HG03060 (cell line): ENCODE measurements around the gene HOXD4.

Source experiments
- ATAC-seq: cut with Tn5 transposase; IDR thresholded peaks from one replicate; pipeline ENCODE4 v1.9.1; 2021; ENCODE audit warnings: low read depth, moderate number of reproducible peaks; ENCODE audit not compliant: unreplicated experiment

The HOXD4 gene

GRCh38 chr2:176187200-176187898 lies 36.0 kb downstream of the HOXD4 start:
- ATAC-seq = no peak

- no peak for ATAC-seq
Measured at GRCh38 chr2:176187899-176188773, 36.8 kb downstream of the HOXD4 start, which contains the start of gene HOXD1. Gene HOXD1, plus strand, starts transcription at chr2:176188668. Its CDS starts 134 bp downstream, at chr2:176188802.

GRCh38 chr2:176188774-176189680 lies 37.7 kb downstream of the HOXD4 start:
- no peak for ATAC-seq

GRCh38 chr2:176189681-176190641 lies 38.6 kb downstream of the HOXD4 start:
- ATAC-seq = no peak

- ATAC-seq = no peak
Measured at GRCh38 chr2:176192351-176192750, 41.0 kb downstream of the HOXD4 start.

- ATAC-seq = no peak
Measured at GRCh38 chr2:176193048-176193447, 41.7 kb downstream of the HOXD4 start.

- ATAC-seq = no peak
Measured at GRCh38 chr2:176199902-176200301, 48.6 kb downstream of the HOXD4 start.

- no peak for ATAC-seq
Measured at GRCh38 chr2:176200971-176201370, 49.6 kb downstream of the HOXD4 start.

- no peak for ATAC-seq
Measured at GRCh38 chr2:176202491-176202890, 51.1 kb downstream of the HOXD4 start.
